Measurements from ENCODE around the gene PLCB1.

DNA sequence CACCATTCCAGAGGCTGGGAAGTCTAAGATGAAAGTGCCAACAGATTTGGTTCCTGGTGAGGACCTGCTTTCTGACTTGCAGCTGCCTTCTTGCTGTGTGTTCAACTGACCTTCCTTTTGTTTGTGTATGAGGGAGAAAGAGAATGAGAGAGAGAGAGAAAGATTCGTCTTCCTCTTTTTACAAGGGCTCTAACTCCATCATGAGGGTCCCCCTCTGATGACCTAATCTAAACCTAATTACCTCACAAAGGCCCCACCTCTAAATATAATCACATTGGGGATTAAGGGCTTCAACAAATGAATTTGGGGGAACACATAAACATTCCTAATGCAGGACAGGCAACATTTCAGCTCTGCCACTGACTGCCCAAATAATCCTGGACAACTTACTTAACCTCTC lies 130.7 kb downstream of the PLCB1 start:
- TF ChIP-seq, protein P1, sequence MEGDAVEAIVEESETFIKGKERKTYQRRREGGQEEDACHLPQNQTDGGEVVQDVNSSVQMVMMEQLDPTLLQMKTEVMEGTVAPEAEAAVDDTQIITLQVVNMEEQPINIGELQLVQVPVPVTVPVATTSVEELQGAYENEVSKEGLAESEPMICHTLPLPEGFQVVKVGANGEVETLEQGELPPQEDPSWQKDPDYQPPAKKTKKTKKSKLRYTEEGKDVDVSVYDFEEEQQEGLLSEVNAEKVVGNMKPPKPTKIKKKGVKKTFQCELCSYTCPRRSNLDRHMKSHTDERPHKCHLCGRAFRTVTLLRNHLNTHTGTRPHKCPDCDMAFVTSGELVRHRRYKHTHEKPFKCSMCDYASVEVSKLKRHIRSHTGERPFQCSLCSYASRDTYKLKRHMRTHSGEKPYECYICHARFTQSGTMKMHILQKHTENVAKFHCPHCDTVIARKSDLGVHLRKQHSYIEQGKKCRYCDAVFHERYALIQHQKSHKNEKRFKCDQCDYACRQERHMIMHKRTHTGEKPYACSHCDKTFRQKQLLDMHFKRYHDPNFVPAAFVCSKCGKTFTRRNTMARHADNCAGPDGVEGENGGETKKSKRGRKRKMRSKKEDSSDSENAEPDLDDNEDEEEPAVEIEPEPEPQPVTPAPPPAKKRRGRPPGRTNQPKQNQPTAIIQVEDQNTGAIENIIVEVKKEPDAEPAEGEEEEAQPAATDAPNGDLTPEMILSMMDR (conservative IDR thresholded peaks at IDR 0.05 in 1 of 2, IDR thresholded peaks at IDR 0.05 in 1 of 2; ENCODE audit: extremely low read depth in 1 of 2, insufficient read depth in 1 of 2, low read depth in 1 of 2, low read length in 2 of 2), result no peak
- TF ChIP-seq EZH2 (IDR thresholded peaks at IDR 0.05; ENCODE audit: borderline replicate concordance, low read length), result no peak
